ENCODE data around the gene ACOT11. TPM values are rescaled to one million over a fixed set of nuclear protein-coding genes. Genes with fewer than 3 reads are reported as not detected.

ACOT11 gene
- total RNA-seq, 1 experiment from 2014 or later: 5.0 TPM

GRCh38 chr1:54545916-54546635 lies 2.0 kb upstream of the ACOT11 start:
- no peaks in the 10 kb centered on the region for H3K36me3 ChIP-seq (replicated peaks; ENCODE audit: control insufficient read depth, insufficient read depth, low read length)
- peak; percentile 19 for DNase-seq
- no peaks in the 10 kb centered on the region for H3K27me3 ChIP-seq (ENCODE audit: control insufficient read depth, insufficient read depth, low read length)
- H3K4me3 ChIP-seq (ENCODE audit: insufficient read depth, low read depth, low read length): no peak overlapping the region

DNA sequence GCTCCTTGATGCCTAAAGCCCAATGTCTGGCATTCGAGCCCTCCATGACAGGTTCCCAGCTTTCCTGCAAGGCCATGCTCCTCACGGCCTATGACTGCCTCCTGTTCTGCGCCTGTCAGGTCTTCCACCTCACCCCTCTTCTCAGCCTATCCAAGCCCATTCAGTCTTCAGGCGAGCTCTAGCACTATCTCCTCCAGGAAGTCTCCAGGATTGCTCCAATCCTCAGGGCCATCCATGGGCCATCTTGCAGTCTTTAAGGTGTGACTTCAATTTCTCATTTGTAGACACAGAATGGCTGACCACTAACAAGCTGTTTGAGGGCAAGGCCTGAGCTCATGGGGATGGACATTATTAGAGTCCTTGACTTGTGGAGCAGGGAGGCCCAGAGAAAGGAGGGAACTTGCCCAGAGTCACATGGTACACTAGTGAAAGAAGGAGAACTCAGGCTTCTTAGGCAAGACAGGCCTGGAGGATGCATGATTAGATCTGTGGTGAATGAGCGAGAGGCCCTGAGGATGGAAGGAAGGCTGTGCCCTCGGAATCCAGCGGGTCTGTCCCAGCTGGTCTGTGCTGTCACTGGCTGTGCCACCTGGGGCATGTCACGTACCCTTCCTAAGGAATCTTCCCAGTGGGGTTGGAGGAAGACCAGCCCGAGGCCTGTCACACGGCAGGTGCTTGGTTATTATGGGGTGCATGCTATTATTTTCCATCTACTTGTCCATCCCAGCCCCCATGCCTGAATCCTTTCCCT lies 1.2 kb upstream of the ACOT11 start:
- DNase-seq: peak; percentile 19
- no peak overlapping the region for H3K4me3 ChIP-seq (ENCODE audit: insufficient read depth, low read depth, low read length)
- H3K27me3 ChIP-seq (ENCODE audit: control insufficient read depth, insufficient read depth, low read length): no peaks in the 10 kb centered on the region

DNA sequence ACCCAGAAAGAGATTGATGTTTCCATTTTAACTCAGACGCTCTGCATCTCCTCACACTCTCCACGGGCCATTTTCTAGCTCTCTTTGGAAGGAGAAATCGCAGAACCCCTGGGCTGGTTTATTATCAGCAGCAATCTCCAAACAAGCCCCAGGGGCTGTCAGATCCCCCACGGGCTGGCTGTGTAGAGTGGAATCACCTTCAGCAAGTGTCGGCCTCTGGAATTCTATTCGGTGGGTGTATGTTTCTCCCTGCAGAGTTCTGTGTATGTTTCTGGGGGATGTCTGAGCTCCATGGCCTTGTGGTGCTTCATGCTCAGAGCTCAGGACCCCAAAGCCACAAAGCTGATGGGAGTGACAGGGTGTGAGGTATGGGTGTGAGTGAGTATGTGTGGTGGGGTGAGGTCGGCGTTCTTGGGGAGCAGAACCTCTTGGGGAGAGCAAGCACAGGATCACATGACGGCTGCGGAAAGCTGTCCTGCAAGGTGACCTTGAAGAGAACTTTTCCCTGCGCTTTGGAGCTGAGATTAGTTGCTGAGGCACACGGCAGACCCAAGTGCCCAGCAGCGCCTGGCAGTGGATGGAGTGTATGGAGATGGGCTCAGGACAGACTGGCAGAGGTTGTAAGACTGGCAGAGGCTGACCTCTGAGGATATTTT lies 489 bp downstream of the ACOT11 start:
- H3K36me3 ChIP-seq (replicated peaks; ENCODE audit: control insufficient read depth, insufficient read depth, low read length): no peaks in the 10 kb centered on the region
- H3K4me3 ChIP-seq (ENCODE audit: insufficient read depth, low read depth, low read length): no peak overlapping the region
- no peak for DNase-seq
- H3K27me3 ChIP-seq (ENCODE audit: control insufficient read depth, insufficient read depth, low read length): no peaks in the 10 kb centered on the region

More for the DNA sequence above, 1.2 kb upstream of the ACOT11 start:
- no peaks in the 10 kb centered on the region for H3K36me3 ChIP-seq (replicated peaks; ENCODE audit: control insufficient read depth, insufficient read depth, low read length)

- H3K4me3 ChIP-seq (ENCODE audit: insufficient read depth, low read depth, low read length): no peak overlapping the region
- H3K27me3 ChIP-seq (ENCODE audit: control insufficient read depth, insufficient read depth, low read length): no peaks in the 10 kb centered on the region
- peak; percentile 40 for DNase-seq
- no peaks in the 10 kb centered on the region for H3K36me3 ChIP-seq (replicated peaks; ENCODE audit: control insufficient read depth, insufficient read depth, low read length)
Measured at GRCh38 chr1:54549181-54549924, 1.3 kb downstream of the ACOT11 start.

DNA sequence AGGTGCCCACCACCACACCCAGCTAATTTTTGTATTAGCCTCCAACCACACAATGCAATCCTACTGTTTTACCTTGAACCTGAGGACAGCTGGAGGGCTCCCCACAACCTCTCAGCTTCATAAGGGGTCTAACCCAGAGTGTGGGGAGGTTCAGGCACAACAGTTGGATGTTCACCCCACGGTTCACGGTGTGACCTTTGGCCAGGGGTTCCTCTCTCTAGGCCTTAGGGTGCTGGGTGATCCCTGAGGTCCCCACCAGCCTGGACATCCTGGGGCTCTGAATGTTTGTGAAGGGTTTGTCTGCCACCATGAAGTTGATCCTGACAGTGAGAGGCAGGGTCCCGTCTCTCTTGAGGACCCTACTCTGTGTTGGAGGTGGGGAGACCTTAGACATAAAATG lies 3.9 kb downstream of the ACOT11 start:
- no peaks in the 10 kb centered on the region for H3K36me3 ChIP-seq (replicated peaks; ENCODE audit: control insufficient read depth, insufficient read depth, low read length)
- DNase-seq: no peak
- no peaks in the 10 kb centered on the region for H3K27me3 ChIP-seq (ENCODE audit: control insufficient read depth, insufficient read depth, low read length)
- H3K4me3 ChIP-seq (ENCODE audit: insufficient read depth, low read depth, low read length): no peak overlapping the region

- DNase-seq: no peak
- Histone ChIP-seq H3K27me3 (ENCODE audit: control insufficient read depth, insufficient read depth, low read length) (no peaks in the 10 kb centered on the region), H3K36me3 (replicated peaks; ENCODE audit: control insufficient read depth, insufficient read depth, low read length) (no peaks in the 10 kb centered on the region), H3K4me3 (ENCODE audit: insufficient read depth, low read depth, low read length) (no peak overlapping the region)
Measured at GRCh38 chr1:54553602-54554313, 5.7 kb downstream of the ACOT11 start.

DNA sequence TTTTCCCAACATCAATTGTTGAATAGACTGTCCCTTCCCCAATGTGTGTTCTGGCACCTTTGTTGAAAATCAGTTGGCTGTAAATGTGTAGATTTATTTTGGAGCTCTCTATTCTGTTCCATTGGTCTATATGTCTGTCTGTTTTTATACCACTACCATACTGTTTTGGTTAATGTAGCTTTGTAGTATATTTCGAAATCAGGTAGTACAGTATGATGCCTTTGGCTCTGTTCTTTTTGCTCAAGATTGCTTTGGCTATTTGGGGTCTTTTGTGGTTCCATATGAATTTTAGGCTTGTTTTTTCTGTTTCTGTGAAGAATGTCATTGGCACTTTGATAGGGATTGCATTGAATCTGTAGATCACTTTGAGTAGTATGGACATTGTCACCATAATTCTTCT lies 8.1 kb downstream of the ACOT11 start:
- no peak for DNase-seq
- Histone ChIP-seq H3K36me3 (replicated peaks; ENCODE audit: control insufficient read depth, insufficient read depth, low read length) (no peaks in the 10 kb centered on the region), H3K27me3 (ENCODE audit: control insufficient read depth, insufficient read depth, low read length) (no peaks in the 10 kb centered on the region), H3K4me3 (ENCODE audit: insufficient read depth, low read depth, low read length) (no peak overlapping the region)

DNA sequence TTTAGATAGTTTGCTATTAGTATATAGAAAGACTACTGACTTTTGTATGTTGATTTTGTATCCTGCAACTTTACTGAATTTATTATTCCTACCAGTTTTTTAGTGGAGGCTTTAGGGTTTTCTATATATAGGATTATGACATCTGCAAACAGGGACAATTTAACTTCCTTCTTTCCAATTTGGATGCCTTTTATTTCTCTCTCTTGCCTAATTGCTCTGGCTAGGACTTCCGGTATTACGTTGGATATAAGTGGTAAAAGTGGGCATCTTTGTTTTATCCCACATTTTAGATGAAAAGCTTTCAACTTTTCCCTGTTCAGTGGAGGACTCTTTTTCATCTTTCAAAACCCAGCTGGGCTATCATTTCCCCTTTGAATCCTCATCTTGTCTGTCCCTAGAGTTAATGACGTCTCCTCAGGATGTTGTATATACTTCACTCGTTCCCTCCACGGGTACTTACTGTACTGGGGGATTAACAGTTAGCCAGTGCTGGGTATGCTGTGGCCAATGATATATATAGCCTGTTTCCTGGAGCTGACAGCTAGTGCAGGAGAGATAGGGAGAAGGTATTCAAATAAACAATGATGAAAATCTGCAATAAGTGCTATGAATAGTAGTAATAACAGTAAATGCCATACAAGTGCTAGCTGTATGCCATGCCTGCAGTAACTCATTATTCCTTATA lies 9.8 kb downstream of the ACOT11 start:
- Histone ChIP-seq H3K27me3 (ENCODE audit: control insufficient read depth, insufficient read depth, low read length) (no peaks in the 10 kb centered on the region), H3K4me3 (ENCODE audit: insufficient read depth, low read depth, low read length) (no peak overlapping the region), H3K36me3 (replicated peaks; ENCODE audit: control insufficient read depth, insufficient read depth, low read length) (no peaks in the 10 kb centered on the region)
- peak; percentile 13 for DNase-seq

GRCh38 chr1:54558434-54559030 lies 10.5 kb downstream of the ACOT11 start:
- Histone ChIP-seq H3K27me3 (ENCODE audit: control insufficient read depth, insufficient read depth, low read length) (no peaks in the 10 kb centered on the region), H3K36me3 (replicated peaks; ENCODE audit: control insufficient read depth, insufficient read depth, low read length) (no peaks in the 10 kb centered on the region), H3K4me3 (ENCODE audit: insufficient read depth, low read depth, low read length) (no peak overlapping the region)
- DNase-seq: peak; percentile 24

DNA sequence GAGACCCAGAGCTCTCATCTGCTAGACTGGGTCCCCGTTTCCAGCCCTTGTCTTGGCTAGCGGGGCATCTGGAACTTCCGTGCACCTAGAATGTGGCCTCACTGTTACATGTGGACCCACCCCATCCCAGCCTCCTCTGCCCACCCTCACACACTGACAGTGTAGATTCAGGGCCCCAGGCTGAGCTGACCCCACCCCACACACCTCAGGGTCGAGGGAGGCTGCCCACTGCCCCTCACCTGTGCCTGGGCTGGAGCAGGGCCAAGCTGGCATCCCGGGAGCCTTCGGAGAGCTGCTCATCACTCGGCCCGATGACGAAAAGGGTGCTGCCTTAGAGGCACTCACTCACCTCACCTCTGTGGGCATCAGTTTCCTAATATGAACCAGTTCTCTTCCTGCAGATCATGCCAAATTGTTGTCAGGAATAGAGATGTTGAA lies 11.1 kb downstream of the ACOT11 start:
- Histone ChIP-seq H3K36me3 (replicated peaks; ENCODE audit: control insufficient read depth, insufficient read depth, low read length) (no peaks in the 10 kb centered on the region), H3K4me3 (ENCODE audit: insufficient read depth, low read depth, low read length) (no peak overlapping the region), H3K27me3 (ENCODE audit: control insufficient read depth, insufficient read depth, low read length) (no peaks in the 10 kb centered on the region)
- DNase-seq: peak; percentile 33

GRCh38 chr1:54559771-54560231 lies 11.8 kb downstream of the ACOT11 start:
- no peaks in the 10 kb centered on the region for H3K36me3 ChIP-seq (replicated peaks; ENCODE audit: control insufficient read depth, insufficient read depth, low read length)
- DNase-seq: peak; percentile 26
- H3K4me3 ChIP-seq (ENCODE audit: insufficient read depth, low read depth, low read length): no peak overlapping the region
- no peaks in the 10 kb centered on the region for H3K27me3 ChIP-seq (ENCODE audit: control insufficient read depth, insufficient read depth, low read length)

GRCh38 chr1:54564312-54565112 lies 16.5 kb downstream of the ACOT11 start:
- DNase-seq: no peak
- no peak overlapping the region for H3K4me3 ChIP-seq (ENCODE audit: insufficient read depth, low read depth, low read length)
- H3K27me3 ChIP-seq (ENCODE audit: control insufficient read depth, insufficient read depth, low read length): no peaks in the 10 kb centered on the region

More at GRCh38 chr1:54564312-54565112, 16.5 kb downstream of the ACOT11 start:
- H3K36me3 ChIP-seq (replicated peaks; ENCODE audit: control insufficient read depth, insufficient read depth, low read length): no peaks in the 10 kb centered on the region
